Measurements from ENCODE around the gene SERINC3.

SERINC3 gene

GRCh38 chr20:44461142-44461802 is 60.6 kb downstream of the SERINC3 start:
- no peak for DNase-seq

GRCh38 chr20:44460795-44461141 is 61.1 kb downstream of the SERINC3 start:
- DNase-seq = no peak

- no peak for DNase-seq
Measured at GRCh38 chr20:44459271-44459670, 62.6 kb downstream of the SERINC3 start.

GRCh38 chr20:44457016-44457415 is 64.9 kb downstream of the SERINC3 start:
- no peak for DNase-seq

GRCh38 chr20:44456611-44457010 is 65.3 kb downstream of the SERINC3 start:
- DNase-seq = no peak

- no peak for DNase-seq
Measured at GRCh38 chr20:44455126-44455525, 66.7 kb downstream of the SERINC3 start.

GRCh38 chr20:44454306-44454963 is 67.4 kb downstream of the SERINC3 start:
- no peak for DNase-seq

- no peak for DNase-seq
Measured at GRCh38 chr20:44450903-44451450, 70.9 kb downstream of the SERINC3 start.

GRCh38 chr20:44450281-44450889 is 71.5 kb downstream of the SERINC3 start:
- DNase-seq = no peak

GRCh38 chr20:44449864-44450263 is 72.0 kb downstream of the SERINC3 start:
- DNase-seq = no peak

GRCh38 chr20:44448753-44449546 is 72.9 kb downstream of the SERINC3 start:
- DNase-seq = no peak

GRCh38 chr20:44447827-44448419 is 73.9 kb downstream of the SERINC3 start:
- no peak for DNase-seq

Data from DMS79 (cell line).